ENCODE data around the gene TRPM7. TPM values are rescaled to one million over a fixed set of nuclear protein-coding genes. Genes with fewer than 3 reads are reported as not detected.

Gene TRPM7
- total and polyA plus RNA-seq, 2 of the 13 experiments (the other 11 are each of a cell fraction or from before 2014, with no cell fraction given) = 11.0 to 36.0 TPM

- H3K9ac ChIP-seq (ENCODE audit: insufficient read depth, low read depth, low read length) = no peak overlapping the region
- POLR2A ChIA-PET = no interaction called here
- no peak overlapping the region for H3K27ac ChIP-seq (ENCODE audit: extremely low read length, insufficient read depth, low read length)
- no peaks in the 10 kb centered on the region for H3K36me3 ChIP-seq (replicated peaks in 1 of 2; ENCODE audit: control insufficient read depth in 1 of 2, insufficient read depth in 2 of 2, low read length in 2 of 2)
- in situ Hi-C loops (cut with HindIII; ENCODE audit: extremely low pct_ligation_motif_present, low pct_unique_long_range_greater_than_20kb) (no loop called here), intact Hi-C loops (cut with micrococcal nuclease; ENCODE audit: unreplicated experiment) (no loop called here)
- no peak overlapping the region for H2AFZ ChIP-seq (ENCODE audit: low read length)
- FAIRE-seq (no peak), DNase-seq (ENCODE audit: low spot score) (no peak), ATAC-seq (no peak)
- no peaks in the 10 kb centered on the region for H4K20me1 ChIP-seq (ENCODE audit: insufficient read depth, low read length)
- H3K4me1 ChIP-seq (ENCODE audit: insufficient read depth, low read length) = no peaks in the 10 kb centered on the region; the same call in 1 of the 2 replicates
- no peaks in the 10 kb centered on the region; a peak in 1 of 5 replicates for H3K27me3 ChIP-seq (ENCODE audit: control insufficient read depth in 1 of 2, insufficient read depth in 2 of 2, low read length in 2 of 2)
- WGBS (ENCODE audit: low lambda C conversion rate) = 87% methylated on average over 7 of the region's 7 CpGs
- no peaks in the 10 kb centered on the region for H3K9me3 ChIP-seq (ENCODE audit: low read length)
- CTCF ChIA-PET (ENCODE audit: low intra/inter-chr PET ratio, low total read pairs) = no interaction called here
- H3K4me3 ChIP-seq (replicated peaks in 1 of 3; ENCODE audit: insufficient read depth in 1 of 3, low read depth in 2 of 3, low read length in 3 of 3) = no peak overlapping the region
- no TSS peak for BruUV-seq (replicated peaks)
- H3K79me2 ChIP-seq (ENCODE audit: insufficient read depth, low read length) = no peaks in the 10 kb centered on the region
- H3K4me2 ChIP-seq (ENCODE audit: low read depth, low read length) = no peak overlapping the region
- no peak for TF ChIP-seq ZNF513 (CRISPR knock-in tag; conservative IDR thresholded peaks at IDR 0.05)
- TF ChIP-seq, protein P1, sequence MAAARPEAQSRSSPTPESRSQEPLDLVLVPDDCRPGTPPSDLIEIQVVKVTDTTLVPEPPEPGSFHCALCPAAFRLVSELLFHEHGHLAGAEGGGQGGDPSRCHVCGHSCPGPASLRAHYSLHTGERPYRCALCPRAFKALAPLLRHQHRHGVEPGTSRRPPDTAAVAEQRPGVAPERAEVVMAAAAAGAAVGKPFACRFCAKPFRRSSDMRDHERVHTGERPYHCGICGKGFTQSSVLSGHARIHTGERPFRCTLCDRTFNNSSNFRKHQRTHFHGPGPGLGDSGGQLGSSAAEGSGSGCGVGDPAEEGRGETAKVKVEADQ (CRISPR knock-in tag; IDR thresholded peaks at IDR 0.05; ENCODE audit: borderline replicate concordance) = no peak
- TF ChIP-seq, protein P2, sequence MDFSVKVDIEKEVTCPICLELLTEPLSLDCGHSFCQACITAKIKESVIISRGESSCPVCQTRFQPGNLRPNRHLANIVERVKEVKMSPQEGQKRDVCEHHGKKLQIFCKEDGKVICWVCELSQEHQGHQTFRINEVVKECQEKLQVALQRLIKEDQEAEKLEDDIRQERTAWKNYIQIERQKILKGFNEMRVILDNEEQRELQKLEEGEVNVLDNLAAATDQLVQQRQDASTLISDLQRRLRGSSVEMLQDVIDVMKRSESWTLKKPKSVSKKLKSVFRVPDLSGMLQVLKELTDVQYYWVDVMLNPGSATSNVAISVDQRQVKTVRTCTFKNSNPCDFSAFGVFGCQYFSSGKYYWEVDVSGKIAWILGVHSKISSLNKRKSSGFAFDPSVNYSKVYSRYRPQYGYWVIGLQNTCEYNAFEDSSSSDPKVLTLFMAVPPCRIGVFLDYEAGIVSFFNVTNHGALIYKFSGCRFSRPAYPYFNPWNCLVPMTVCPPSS (IDR thresholded peaks at IDR 0.05) = no peak
- no peak for TF ChIP-seq AGO1 (IDR thresholded peaks at IDR 0.05; ENCODE audit: low read depth, low read length, poor library complexity, severe bottlenecking)
- TF ChIP-seq MXD1 (CRISPR knock-in tag; IDR thresholded peaks at IDR 0.05) = no peak
- no peak for TF ChIP-seq ZFP36 (IDR thresholded peaks at IDR 0.05; ENCODE audit: borderline replicate concordance, low read depth, low read length, partially characterized antibody)
- no peak for TF ChIP-seq NFYC (CRISPR knock-in tag; IDR thresholded peaks at IDR 0.05)
- TF ChIP-seq, protein P3, sequence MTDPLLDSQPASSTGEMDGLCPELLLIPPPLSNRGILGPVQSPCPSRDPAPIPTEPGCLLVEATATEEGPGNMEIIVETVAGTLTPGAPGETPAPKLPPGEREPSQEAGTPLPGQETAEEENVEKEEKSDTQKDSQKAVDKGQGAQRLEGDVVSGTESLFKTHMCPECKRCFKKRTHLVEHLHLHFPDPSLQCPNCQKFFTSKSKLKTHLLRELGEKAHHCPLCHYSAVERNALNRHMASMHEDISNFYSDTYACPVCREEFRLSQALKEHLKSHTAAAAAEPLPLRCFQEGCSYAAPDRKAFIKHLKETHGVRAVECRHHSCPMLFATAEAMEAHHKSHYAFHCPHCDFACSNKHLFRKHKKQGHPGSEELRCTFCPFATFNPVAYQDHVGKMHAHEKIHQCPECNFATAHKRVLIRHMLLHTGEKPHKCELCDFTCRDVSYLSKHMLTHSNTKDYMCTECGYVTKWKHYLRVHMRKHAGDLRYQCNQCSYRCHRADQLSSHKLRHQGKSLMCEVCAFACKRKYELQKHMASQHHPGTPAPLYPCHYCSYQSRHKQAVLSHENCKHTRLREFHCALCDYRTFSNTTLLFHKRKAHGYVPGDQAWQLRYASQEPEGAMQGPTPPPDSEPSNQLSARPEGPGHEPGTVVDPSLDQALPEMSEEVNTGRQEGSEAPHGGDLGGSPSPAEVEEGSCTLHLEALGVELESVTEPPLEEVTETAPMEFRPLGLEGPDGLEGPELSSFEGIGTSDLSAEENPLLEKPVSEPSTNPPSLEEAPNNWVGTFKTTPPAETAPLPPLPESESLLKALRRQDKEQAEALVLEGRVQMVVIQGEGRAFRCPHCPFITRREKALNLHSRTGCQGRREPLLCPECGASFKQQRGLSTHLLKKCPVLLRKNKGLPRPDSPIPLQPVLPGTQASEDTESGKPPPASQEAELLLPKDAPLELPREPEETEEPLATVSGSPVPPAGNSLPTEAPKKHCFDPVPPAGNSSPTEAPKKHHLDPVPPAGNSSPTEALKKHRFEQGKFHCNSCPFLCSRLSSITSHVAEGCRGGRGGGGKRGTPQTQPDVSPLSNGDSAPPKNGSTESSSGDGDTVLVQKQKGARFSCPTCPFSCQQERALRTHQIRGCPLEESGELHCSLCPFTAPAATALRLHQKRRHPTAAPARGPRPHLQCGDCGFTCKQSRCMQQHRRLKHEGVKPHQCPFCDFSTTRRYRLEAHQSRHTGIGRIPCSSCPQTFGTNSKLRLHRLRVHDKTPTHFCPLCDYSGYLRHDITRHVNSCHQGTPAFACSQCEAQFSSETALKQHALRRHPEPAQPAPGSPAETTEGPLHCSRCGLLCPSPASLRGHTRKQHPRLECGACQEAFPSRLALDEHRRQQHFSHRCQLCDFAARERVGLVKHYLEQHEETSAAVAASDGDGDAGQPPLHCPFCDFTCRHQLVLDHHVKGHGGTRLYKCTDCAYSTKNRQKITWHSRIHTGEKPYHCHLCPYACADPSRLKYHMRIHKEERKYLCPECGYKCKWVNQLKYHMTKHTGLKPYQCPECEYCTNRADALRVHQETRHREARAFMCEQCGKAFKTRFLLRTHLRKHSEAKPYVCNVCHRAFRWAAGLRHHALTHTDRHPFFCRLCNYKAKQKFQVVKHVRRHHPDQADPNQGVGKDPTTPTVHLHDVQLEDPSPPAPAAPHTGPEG (CRISPR knock-in tag; IDR thresholded peaks at IDR 0.05) = no peak
- no peak for TF ChIP-seq ZNF280B (CRISPR knock-in tag; IDR thresholded peaks at IDR 0.05; ENCODE audit: borderline replicate concordance)
- TF ChIP-seq, protein P4, sequence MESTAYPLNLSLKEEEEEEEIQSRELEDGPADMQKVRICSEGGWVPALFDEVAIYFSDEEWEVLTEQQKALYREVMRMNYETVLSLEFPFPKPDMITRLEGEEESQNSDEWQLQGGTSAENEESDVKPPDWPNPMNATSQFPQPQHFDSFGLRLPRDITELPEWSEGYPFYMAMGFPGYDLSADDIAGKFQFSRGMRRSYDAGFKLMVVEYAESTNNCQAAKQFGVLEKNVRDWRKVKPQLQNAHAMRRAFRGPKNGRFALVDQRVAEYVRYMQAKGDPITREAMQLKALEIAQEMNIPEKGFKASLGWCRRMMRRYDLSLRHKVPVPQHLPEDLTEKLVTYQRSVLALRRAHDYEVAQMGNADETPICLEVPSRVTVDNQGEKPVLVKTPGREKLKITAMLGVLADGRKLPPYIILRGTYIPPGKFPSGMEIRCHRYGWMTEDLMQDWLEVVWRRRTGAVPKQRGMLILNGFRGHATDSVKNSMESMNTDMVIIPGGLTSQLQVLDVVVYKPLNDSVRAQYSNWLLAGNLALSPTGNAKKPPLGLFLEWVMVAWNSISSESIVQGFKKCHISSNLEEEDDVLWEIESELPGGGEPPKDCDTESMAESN (CRISPR knock-in tag; conservative IDR thresholded peaks at IDR 0.05) = no peak
Observed at GRCh38 chr15:50549326-50549725, 137.3 kb downstream of the TRPM7 start.
